C4-2B (cell line): ENCODE data around the gene DBNL.
"Not testable (repeated sequence)": the region's sequence is repeated elsewhere in the genome, so short reads cannot be mapped to it uniquely, and the experiment has no call there.

ENCODE experiments used
- CTCF ChIP-seq: fragments of 450-650 bp; conservative IDR thresholded peaks from 2 replicates; pipeline ENCODE4 v1.5.1; 2017; ENCODE audit warnings: mild to moderate bottlenecking
- ZFX ChIP-seq: fragments of 450-650 bp; IDR thresholded peaks from 2 replicates; pipeline ENCODE4 v1.6.1; 2017

- not testable (repeated sequence) for TF ChIP-seq CTCF, ZFX
Observed at GRCh38 chr7:44038961-44039558, 5.4 kb upstream of the DBNL start.
